GM12875 (cell line): ENCODE data around the gene ALDH3B2.

Experiments used
- H3K4me3 ChIP-seq: one replicate; pipeline ENCODE4 v1.5.1; 2011; ENCODE audit warnings: low read depth, low read length, control low read depth
- TF ChIP-seq, protein P1 (sequence below): IDR thresholded peaks from 2 replicates; pipeline ENCODE4 v1.5.1; 2011; ENCODE audit warnings: low read depth, mild to moderate bottlenecking, control low read depth, inconsistent platforms, low read length, moderate library complexity, borderline replicate concordance; ENCODE audit not compliant: insufficient read depth

Gene ALDH3B2

DNA sequence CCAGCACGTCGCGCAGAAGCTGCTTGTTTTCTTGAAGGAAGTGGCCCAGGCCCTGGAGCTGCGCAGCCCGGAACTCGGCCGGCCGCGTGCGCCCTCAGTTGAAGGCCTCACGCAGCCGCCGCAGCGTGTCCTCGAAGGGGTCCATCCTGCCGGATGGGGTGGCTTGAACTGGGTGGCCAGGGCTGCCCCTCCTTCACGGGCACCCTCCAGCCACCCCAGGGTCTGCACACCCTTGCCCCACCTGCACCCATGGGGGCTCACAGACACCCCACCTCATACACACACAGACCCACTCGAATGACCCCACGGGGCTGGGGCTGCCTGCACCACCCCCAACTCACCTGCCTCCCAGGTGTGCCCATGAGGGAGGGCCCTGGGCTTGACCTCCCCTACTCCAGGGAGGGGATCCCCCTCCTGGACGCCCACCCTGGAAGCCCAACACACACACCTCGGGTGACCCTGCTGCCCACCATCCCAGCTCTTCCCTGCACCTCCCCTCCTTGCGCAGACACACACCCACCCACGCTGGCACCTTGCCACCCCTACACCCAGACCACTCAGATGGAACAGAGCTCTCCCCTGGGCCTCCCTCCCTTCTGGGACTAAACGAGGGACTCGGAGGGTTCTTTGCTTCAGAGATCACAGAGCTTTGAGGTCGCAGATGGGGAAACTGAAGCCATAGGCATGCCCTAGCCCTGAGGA is 6.8 kb downstream of the ALDH3B2 start:
- no peak overlapping the region for H3K4me3 ChIP-seq
- TF ChIP-seq, protein P1, sequence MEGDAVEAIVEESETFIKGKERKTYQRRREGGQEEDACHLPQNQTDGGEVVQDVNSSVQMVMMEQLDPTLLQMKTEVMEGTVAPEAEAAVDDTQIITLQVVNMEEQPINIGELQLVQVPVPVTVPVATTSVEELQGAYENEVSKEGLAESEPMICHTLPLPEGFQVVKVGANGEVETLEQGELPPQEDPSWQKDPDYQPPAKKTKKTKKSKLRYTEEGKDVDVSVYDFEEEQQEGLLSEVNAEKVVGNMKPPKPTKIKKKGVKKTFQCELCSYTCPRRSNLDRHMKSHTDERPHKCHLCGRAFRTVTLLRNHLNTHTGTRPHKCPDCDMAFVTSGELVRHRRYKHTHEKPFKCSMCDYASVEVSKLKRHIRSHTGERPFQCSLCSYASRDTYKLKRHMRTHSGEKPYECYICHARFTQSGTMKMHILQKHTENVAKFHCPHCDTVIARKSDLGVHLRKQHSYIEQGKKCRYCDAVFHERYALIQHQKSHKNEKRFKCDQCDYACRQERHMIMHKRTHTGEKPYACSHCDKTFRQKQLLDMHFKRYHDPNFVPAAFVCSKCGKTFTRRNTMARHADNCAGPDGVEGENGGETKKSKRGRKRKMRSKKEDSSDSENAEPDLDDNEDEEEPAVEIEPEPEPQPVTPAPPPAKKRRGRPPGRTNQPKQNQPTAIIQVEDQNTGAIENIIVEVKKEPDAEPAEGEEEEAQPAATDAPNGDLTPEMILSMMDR: no peak

DNA sequence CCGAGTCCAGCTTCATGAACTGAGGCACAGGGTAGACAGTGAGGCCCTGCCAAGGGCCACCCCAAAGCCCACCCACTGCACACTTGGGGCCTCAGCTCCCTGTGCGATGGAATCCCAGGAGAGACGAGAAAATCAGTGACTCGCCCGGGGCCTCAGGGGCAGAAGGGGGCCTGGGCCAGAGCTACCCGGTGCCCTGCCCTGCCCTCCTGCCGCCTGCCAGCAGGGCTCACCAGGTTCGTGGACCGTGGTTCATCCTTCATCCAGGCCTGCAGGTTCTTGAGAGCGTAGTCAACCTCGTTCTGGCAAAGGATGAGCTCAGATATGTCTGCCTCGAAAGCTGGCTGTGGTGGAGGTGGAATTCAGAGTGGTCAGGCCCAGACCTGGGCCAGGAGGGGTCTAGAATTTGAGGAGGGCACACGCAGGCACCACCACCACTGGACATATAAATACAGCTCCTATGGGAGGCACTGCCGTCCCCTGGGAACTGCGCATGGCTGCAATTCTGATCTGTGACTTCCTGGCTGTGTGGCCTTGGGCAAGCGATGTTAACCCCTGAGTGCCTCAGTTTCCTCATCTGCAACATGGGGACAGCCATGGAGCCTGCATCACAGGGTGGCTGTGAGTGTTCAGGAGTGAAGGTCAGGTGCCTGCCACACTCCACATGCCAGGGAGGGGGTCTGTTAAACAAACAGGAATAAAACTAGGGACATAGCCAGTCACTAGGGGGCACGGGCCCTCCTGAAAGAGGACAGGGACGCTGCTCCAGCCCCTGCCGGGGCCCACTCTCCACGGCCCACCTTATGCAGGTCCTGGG is 7.5 kb downstream of the ALDH3B2 start:
- no peak overlapping the region for H3K4me3 ChIP-seq
- TF ChIP-seq, protein P1: 0 out of 2 replicates have a peak, but pooled peaks have one; percentile 11

DNA sequence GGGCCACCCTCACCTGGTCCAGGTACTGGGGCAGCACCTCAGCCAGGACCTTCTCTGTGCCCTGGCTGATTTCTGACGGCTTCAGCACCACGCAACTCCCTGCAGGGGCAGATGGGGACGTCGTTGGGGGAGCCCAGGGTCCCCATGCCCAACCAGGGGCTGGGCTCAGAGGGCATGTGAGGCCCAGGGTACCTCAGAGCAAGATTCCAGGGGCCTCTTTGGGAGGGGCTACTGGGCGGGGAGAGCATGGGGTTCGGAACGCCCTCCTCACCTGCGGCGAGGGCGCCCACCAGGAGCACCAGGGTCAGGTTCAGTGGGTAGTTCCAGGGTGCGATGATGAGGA is 8.1 kb downstream of the ALDH3B2 start:
- no peak overlapping the region for H3K4me3 ChIP-seq
- TF ChIP-seq, protein P1: no peak

DNA sequence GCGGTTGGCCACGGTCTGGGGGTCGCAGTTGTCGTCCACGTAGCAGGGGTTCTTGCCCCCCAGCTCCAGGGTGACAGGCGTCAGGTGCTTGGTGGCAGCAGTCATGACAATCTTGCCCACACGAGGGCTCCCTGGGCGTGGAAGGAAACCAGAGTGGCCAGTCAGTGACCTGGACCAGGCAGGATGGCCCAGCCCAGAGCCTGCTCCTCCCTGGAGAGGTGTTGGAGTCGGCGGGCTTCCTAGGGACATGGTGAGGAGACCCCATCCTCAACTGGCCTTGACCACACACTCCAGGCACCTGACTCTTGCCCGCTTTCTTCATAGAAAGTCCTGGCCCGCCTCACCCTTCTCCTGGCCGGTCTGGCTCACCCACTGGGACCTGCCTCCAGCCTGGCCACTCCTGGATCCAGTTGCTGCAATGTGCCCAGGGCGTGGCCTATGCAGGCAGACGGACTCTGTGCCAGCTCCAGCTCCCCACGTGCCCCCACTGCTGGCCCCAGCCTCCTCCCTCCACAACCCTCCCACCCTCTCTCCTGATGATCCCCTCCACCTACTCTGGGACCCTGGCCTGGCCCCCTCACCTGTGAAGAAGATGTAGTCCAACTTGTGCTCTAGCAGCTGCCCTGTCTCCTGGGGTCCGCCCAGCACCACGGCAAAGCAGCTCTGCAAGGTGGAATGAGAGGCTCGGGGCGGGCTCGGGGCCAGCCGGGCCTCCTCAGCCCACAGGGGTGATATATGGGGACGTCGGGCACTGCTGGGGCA is 8.7 kb downstream of the ALDH3B2 start:
- no peak overlapping the region for H3K4me3 ChIP-seq
- TF ChIP-seq, protein P1: 0 out of 2 replicates have a peak, but pooled peaks have one; percentile 9

DNA sequence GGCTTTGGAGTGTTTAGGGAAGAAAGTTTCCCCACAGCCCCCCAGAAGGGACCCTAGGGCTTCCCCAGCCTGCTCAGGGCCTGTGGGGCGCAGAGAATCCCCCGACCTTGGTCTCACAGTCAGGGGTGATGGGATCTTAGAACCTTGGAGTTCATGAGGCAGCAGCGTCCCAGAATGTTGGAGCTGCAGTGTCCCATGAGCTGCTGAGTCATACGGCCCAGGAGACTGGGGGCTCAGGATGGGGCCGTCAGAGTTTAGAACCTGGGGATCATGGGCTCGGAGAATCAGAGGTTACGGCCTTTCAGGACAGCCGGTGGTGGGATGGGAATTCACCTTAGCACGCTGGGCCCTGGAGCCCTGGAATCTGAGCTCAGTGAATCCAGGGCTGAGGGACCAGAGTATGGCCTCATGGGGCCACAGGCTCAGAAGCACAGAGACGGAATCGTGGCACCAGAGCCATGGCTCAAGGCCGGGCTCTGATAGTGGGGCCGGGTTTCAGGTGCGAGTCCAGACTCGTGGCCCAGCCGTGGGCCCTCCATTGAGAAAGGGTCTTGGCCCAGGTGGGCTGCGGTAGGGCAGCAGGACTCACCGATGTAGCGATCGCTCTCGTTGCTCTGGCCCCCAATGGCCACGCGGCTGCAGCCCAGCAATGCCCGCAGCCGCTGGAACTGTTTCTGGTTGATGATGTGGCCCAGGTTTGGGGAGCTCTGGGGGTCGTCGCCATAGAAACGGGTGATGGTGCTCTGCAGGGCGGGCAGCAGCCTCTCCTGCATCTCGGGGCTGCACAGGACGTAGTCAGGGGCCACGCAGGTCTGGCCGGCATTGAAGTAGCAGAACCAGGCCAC is 9.5 kb downstream of the ALDH3B2 start:
- TF ChIP-seq, protein P1: no peak
- H3K4me3 ChIP-seq: no peak overlapping the region

DNA sequence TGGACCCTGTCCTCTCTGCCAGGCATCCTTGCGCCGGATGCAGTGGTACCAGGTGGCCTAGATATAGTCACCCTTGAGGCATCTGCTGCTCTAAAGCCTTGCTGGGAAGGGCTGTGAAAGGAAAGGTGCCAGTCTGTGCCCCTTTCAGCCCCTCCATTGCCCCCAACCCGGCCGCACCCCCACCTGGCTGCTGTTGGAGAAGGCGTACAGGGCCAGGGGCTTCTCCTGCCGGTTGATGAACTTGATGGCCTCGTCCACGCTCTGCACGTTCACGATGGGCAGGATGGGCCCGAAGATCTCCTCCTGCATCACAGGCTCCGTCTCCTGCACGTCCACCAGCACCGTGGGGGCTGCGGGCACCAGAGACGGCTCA is 10.2 kb downstream of the ALDH3B2 start:
- H3K4me3 ChIP-seq: no peak overlapping the region
- TF ChIP-seq, protein P1: no peak
